DMS153 (cell line): ENCODE measurements around the gene GHR.
A peak's percentile ranks its signal among the peaks of the same experiment; 100 is the strongest.

Source experiments
- DNase-seq: peaks from one replicate; lab custom pipeline; 2025; lab: John Stamatoyannopoulos, UW

The GHR gene

DNA sequence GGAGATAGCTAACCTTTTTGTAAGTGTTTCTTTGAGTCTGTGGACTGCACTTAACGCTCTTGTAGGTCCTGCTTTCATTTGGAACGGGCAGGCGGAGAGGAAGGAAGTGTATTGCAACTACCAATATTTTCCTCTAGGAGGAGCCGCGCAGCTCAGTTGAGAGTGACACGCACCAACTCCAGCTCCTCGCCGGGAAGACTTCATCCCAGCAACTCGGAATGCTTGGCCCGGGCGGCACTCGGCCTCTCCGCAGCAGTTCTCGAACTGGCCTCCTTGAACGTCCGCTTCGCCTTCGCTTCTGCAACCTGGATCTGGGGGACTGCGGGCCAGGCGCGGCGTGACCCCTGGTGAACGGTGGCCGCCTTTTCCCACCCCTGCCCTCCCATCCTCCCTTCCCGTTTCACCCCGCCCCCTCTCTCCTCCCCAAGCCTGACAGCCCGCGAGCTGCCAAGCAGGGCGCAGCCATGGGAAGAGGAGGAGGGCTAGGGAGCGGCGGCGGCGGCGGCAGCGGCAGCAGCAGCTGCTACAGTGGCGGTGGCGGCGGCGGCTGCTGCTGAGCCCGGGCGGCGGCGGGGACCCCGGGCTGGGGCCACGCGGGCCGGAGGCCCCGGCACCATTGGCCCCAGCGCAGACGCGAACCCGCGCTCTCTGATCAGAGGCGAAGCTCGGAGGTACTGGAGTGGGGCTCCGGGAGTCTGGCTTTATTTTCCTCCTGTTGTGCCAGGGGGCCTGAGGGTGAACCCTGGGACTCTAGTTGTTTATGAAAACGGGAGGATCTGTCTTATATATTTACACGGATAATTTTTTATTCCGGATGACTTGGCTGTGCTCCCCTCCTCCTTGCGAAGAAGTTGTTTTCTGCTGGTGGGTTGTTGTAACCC is at the start of gene GHR:
GHR (plus strand) TSS at position 155 of the 881 bp plus-strand sequence. CDS start 142,436 bp downstream, outside the sequence.
- peak; percentile 79 for DNase-seq

- no peak for DNase-seq
Measured at GRCh38 chr5:42374679-42375273, 48.5 kb upstream of the GHR start.

- no peak for DNase-seq
Measured at GRCh38 chr5:42377496-42377895, 45.7 kb upstream of the GHR start.

- DNase-seq = no peak
Measured at GRCh38 chr5:42381973-42382372, 41.3 kb upstream of the GHR start.

- no peak for DNase-seq
Measured at GRCh38 chr5:42387563-42387962, 35.7 kb upstream of the GHR start.

GRCh38 chr5:42390115-42390514 is 33.1 kb upstream of the GHR start:
- DNase-seq = no peak

- DNase-seq = no peak
Measured at GRCh38 chr5:42392917-42393316, 30.3 kb upstream of the GHR start.

GRCh38 chr5:42396111-42396510 is 27.1 kb upstream of the GHR start:
- no peak for DNase-seq

DNA sequence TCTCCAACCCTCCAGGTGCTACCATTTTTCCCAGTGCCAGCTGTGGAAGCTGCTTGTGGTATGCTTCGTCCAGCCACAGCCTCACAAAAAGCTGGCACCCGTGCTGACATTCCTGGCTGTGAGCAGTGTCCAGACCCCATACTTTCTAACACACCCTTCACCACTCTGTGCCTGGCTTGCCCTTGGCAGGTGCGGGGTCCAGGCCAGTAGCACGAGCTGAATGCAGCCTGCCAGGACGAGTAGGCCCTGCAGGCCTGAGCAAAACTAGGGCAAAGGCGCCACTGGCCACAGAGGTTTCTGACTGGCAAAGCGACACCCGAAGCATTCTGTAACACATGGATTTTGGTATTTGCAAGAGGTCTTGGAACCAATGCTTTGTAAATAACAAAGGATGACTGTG is 26.0 kb upstream of the GHR start:
- no peak for DNase-seq

DNA sequence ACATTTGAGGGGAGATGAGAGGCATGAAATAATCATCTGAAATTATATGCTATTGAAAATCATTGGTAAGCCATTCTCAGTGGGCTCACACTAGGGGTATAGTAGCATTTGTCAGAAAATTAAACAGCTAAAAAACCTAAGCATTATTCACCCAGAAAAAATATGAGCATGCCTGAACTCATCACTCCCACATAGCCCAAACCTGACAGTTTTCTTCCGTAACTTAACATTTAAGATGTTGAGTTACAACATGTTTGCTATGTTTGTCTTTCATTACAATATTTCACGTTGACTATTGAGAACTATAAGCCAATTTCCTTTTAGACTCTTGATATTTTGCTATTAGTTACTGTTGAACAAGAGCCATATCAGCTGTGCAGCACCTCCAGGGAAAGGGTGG is 23.5 kb upstream of the GHR start:
- no peak for DNase-seq

GRCh38 chr5:42400474-42400873 is 22.8 kb upstream of the GHR start:
- no peak for DNase-seq

DNA sequence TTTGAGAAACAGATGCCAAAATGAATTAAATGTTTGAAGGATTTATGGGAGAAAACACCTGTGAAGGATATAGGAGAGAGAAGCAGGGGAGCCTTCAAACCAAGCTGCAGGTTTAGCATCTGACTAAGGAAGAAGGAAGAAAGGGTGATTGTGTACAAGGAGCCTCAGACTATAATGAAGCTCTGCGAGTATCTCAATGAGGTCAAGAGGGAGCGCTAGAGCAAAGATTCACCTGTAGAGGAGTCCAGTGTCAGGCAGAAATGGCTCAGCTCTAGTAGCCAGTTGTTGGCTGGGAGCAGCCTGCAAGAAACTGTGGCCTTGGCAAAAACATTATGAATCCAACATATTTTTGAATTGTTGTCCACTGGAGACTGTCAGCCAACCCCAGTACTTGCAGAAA is 20.0 kb upstream of the GHR start:
- DNase-seq = no peak

DNA sequence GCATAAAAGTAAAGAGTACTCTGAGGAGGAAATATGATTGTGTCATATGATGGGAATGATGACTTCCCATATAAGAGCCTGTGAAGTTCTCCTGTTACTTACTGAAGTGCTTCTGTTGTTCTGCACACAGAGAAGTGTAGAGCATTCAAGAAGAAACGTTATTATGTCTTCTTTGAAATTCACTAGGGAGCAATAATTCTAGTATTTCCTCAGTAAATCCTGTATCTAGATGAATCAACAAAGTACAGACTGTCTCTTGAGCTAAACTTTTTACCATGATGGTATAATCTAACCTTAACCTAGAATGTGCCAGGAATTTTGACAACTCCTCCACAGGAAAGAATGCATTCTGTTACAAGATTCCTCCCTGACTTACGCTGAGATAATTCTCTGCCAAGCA is 18.9 kb upstream of the GHR start:
- DNase-seq = no peak

DNA sequence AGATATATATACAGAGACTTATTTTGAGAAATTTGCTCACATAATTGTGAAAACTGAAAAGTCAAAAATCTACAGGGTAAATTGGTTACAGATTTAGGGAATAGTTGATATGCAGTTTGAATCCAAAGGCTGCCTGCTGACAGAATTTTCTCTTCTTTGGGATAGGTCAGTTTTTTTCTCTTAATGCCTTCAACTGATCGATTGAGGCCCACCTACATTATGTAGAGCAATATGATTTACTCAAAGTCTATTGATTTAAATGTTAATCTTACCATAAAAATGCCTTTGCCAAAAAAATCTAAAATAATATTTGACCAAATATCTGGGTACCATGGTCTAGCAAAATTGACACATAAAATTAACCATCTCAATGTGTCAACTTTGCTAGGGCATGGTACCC is 3.9 kb upstream of the GHR start:
- DNase-seq = no peak

- no peak for DNase-seq
Measured at GRCh38 chr5:42422656-42423280, 471 bp upstream of the GHR start.

- no peak for DNase-seq
Measured at GRCh38 chr5:42426016-42426415, 2.8 kb downstream of the GHR start.

DNA sequence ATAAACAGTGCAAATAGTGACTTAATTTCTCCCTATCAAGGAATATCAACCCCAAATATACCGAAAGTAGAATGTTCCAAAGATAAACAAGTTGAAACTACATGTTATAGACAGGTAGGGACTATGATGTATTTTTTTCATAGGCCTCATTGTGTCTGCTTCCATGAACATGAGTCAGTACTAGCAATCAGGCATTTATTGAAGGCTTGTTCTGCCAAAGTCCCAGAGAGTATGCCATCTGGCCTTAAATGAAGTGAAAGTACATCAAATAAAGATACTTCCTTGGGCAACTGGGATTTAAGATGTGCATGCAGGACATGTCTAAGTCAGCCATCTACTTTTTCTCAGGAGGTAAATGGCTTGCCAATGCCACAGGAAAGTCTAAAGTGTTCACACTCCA is 6.5 kb downstream of the GHR start:
- no peak for DNase-seq

GRCh38 chr5:42434047-42434724 is 10.9 kb downstream of the GHR start:
- no peak for DNase-seq

GRCh38 chr5:42436051-42436450 is 12.8 kb downstream of the GHR start:
- no peak for DNase-seq

GRCh38 chr5:42454216-42454995 is 31.2 kb downstream of the GHR start:
- no peak for DNase-seq

- DNase-seq = no peak
Measured at GRCh38 chr5:42461033-42461432, 37.8 kb downstream of the GHR start.

DNA sequence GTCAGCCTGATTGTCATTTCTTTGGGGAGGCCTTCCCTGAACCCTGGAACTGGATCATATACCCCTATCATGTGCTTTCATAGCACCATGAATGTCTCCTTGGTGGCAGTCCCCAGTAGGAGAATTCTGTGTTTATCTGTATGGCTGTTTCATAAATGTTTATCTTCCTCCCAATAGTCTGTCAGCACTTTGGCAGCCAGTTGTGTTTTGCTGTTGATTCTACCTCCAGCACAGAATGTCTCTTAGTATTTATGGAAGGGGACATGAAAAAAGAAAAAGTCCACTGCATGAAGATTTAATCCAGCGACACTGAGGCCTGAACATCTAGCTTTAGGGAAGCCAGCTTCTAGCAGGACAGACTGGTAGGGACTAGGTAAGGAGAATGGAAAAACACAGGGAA is 38.3 kb downstream of the GHR start:
- DNase-seq = no peak
